ENCODE measurements around the gene DBP.

Gene DBP

GRCh38 chr19:48629297-48629598 is 7.9 kb downstream of the DBP start:
- H3K4me1 ChIP-seq (ENCODE audit: control insufficient read depth, insufficient read depth, low read length), result peaks cover 87% of the 10 kb centered on the region
- H3K36me3 ChIP-seq (ENCODE audit: control insufficient read depth, insufficient read depth, low read length), result peaks cover 3% of the 10 kb centered on the region
- no peaks in the 10 kb centered on the region for H3K27me3 ChIP-seq (ENCODE audit: control insufficient read depth, insufficient read depth, low read length)
- no peak overlapping the region for H3K4me3 ChIP-seq (ENCODE audit: low read length)
- no peaks in the 10 kb centered on the region for H3K9me3 ChIP-seq (ENCODE audit: control insufficient read depth, low read length)
- no peak overlapping the region for H3K9ac ChIP-seq (ENCODE audit: low read length)

GRCh38 chr19:48628486-48629296 is 8.5 kb downstream of the DBP start:
- H3K4me1 ChIP-seq (ENCODE audit: control insufficient read depth, insufficient read depth, low read length), result peaks cover 84% of the 10 kb centered on the region
- no peaks in the 10 kb centered on the region for H3K27me3 ChIP-seq (ENCODE audit: control insufficient read depth, insufficient read depth, low read length)
- peaks cover 3% of the 10 kb centered on the region for H3K36me3 ChIP-seq (ENCODE audit: control insufficient read depth, insufficient read depth, low read length)
- H3K9ac ChIP-seq (ENCODE audit: low read length), result no peak overlapping the region
- H3K4me3 ChIP-seq (ENCODE audit: low read length), result no peak overlapping the region
- H3K9me3 ChIP-seq (ENCODE audit: control insufficient read depth, low read length), result no peaks in the 10 kb centered on the region

- Histone ChIP-seq H3K27me3 (ENCODE audit: control insufficient read depth, insufficient read depth, low read length) (no peaks in the 10 kb centered on the region), H3K9me3 (ENCODE audit: control insufficient read depth, low read length) (no peaks in the 10 kb centered on the region), H3K9ac (ENCODE audit: low read length) (peak overlapping the region; percentile 38), H3K4me1 (ENCODE audit: control insufficient read depth, insufficient read depth, low read length) (peaks cover 82% of the 10 kb centered on the region), H3K4me3 (ENCODE audit: low read length) (no peak overlapping the region), H3K36me3 (ENCODE audit: control insufficient read depth, insufficient read depth, low read length) (peaks cover under 1% of the 10 kb centered on the region)
Observed at GRCh38 chr19:48627865-48628314, 9.3 kb downstream of the DBP start.

- Histone ChIP-seq H3K27me3 (ENCODE audit: control insufficient read depth, insufficient read depth, low read length) (no peaks in the 10 kb centered on the region), H3K9ac (ENCODE audit: low read length) (peak overlapping the region; percentile 38), H3K4me3 (ENCODE audit: low read length) (peak overlapping the region; percentile 14), H3K36me3 (ENCODE audit: control insufficient read depth, insufficient read depth, low read length) (no peaks in the 10 kb centered on the region), H3K4me1 (ENCODE audit: control insufficient read depth, insufficient read depth, low read length) (peaks cover 77% of the 10 kb centered on the region), H3K9me3 (ENCODE audit: control insufficient read depth, low read length) (no peaks in the 10 kb centered on the region)
Observed at GRCh38 chr19:48627201-48627864, 9.8 kb downstream of the DBP start.

GRCh38 chr19:48625891-48626327 is 11.3 kb downstream of the DBP start:
- Histone ChIP-seq H3K4me1 (ENCODE audit: control insufficient read depth, insufficient read depth, low read length) (peaks cover 68% of the 10 kb centered on the region), H3K27me3 (ENCODE audit: control insufficient read depth, insufficient read depth, low read length) (no peaks in the 10 kb centered on the region), H3K4me3 (ENCODE audit: low read length) (no peak overlapping the region), H3K9me3 (ENCODE audit: control insufficient read depth, low read length) (no peaks in the 10 kb centered on the region), H3K9ac (ENCODE audit: low read length) (no peak overlapping the region), H3K36me3 (ENCODE audit: control insufficient read depth, insufficient read depth, low read length) (no peaks in the 10 kb centered on the region)

GRCh38 chr19:48624791-48625723 is 12.1 kb downstream of the DBP start:
- H3K4me3 ChIP-seq (ENCODE audit: low read length), result peak overlapping the region; percentile 80
- no peaks in the 10 kb centered on the region for H3K27me3 ChIP-seq (ENCODE audit: control insufficient read depth, insufficient read depth, low read length)
- no peaks in the 10 kb centered on the region for H3K9me3 ChIP-seq (ENCODE audit: control insufficient read depth, low read length)
- H3K4me1 ChIP-seq (ENCODE audit: control insufficient read depth, insufficient read depth, low read length), result peaks cover 60% of the 10 kb centered on the region
- H3K9ac ChIP-seq (ENCODE audit: low read length), result peak overlapping the region; percentile 75
- no peaks in the 10 kb centered on the region for H3K36me3 ChIP-seq (ENCODE audit: control insufficient read depth, insufficient read depth, low read length)

GRCh38 chr19:48624067-48624594 is 13.0 kb downstream of the DBP start:
- H3K9ac ChIP-seq (ENCODE audit: low read length), result peak overlapping the region; percentile 75
- peak overlapping the region; percentile 80 for H3K4me3 ChIP-seq (ENCODE audit: low read length)
- no peaks in the 10 kb centered on the region for H3K27me3 ChIP-seq (ENCODE audit: control insufficient read depth, insufficient read depth, low read length)
- H3K9me3 ChIP-seq (ENCODE audit: control insufficient read depth, low read length), result no peaks in the 10 kb centered on the region
- no peaks in the 10 kb centered on the region for H3K36me3 ChIP-seq (ENCODE audit: control insufficient read depth, insufficient read depth, low read length)
- peaks cover 56% of the 10 kb centered on the region for H3K4me1 ChIP-seq (ENCODE audit: control insufficient read depth, insufficient read depth, low read length)

- Histone ChIP-seq H3K4me3 (ENCODE audit: low read length) (peak overlapping the region; percentile 29), H3K27me3 (ENCODE audit: control insufficient read depth, insufficient read depth, low read length) (no peaks in the 10 kb centered on the region), H3K36me3 (ENCODE audit: control insufficient read depth, insufficient read depth, low read length) (no peaks in the 10 kb centered on the region), H3K9me3 (ENCODE audit: control insufficient read depth, low read length) (no peaks in the 10 kb centered on the region), H3K4me1 (ENCODE audit: control insufficient read depth, insufficient read depth, low read length) (peaks cover 50% of the 10 kb centered on the region), H3K9ac (ENCODE audit: low read length) (peak overlapping the region; percentile 38)
Observed at GRCh38 chr19:48623556-48624066, 13.6 kb downstream of the DBP start.

- no peaks in the 10 kb centered on the region for H3K9me3 ChIP-seq (ENCODE audit: control insufficient read depth, low read length)
- H3K36me3 ChIP-seq (ENCODE audit: control insufficient read depth, insufficient read depth, low read length), result peaks cover 26% of the 10 kb centered on the region
- H3K9ac ChIP-seq (ENCODE audit: low read length), result peak overlapping the region; percentile 72
- H3K4me1 ChIP-seq (ENCODE audit: control insufficient read depth, insufficient read depth, low read length), result peaks cover 51% of the 10 kb centered on the region
- H3K27me3 ChIP-seq (ENCODE audit: control insufficient read depth, insufficient read depth, low read length), result no peaks in the 10 kb centered on the region
- H3K4me3 ChIP-seq (ENCODE audit: low read length), result peak overlapping the region; percentile 52
Observed at GRCh38 chr19:48619692-48620585, 17.2 kb downstream of the DBP start.

GRCh38 chr19:48618916-48619691 is 18.1 kb downstream of the DBP start, which contains the start of the genes RPL18 and SPHK2:
Gene RPL18 (minus strand): TSS chr19:48619178. CDS start chr19:48619143, 35 bp downstream.
Gene SPHK2 (plus strand): TSS chr19:48619506. CDS start chr19:48620515, 1,009 bp downstream.
- Histone ChIP-seq H3K27me3 (ENCODE audit: control insufficient read depth, insufficient read depth, low read length) (no peaks in the 10 kb centered on the region), H3K4me1 (ENCODE audit: control insufficient read depth, insufficient read depth, low read length) (peaks cover 44% of the 10 kb centered on the region), H3K36me3 (ENCODE audit: control insufficient read depth, insufficient read depth, low read length) (peaks cover 27% of the 10 kb centered on the region), H3K9me3 (ENCODE audit: control insufficient read depth, low read length) (no peaks in the 10 kb centered on the region), H3K9ac (ENCODE audit: low read length) (peak within 1 kb of the TSS; percentile 98), H3K4me3 (ENCODE audit: low read length) (peak within 1 kb of the TSS; percentile 100)

All from mucosa of stomach (tissue), 1 donor.